Nephron progenitor cell (in vitro differentiated cells): ENCODE data around the gene UBE2M.

Experiments
- DNase-seq: peaks from one replicate; pipeline ENCODE4 v3.0.0; 2021
- H3K27ac Mint-ChIP-seq: 2 replicates; pipeline ENCODE4 v1.8.0; 2021; ENCODE audit warnings: mild to moderate bottlenecking, moderate library complexity, mixed read lengths
- H3K27me3 Mint-ChIP-seq: 2 replicates; pipeline ENCODE4 v1.8.0; 2021; ENCODE audit warnings: mild to moderate bottlenecking, low read depth, mixed read lengths; ENCODE audit not compliant: poor library complexity
- H3K36me3 Mint-ChIP-seq: 2 replicates; pipeline ENCODE4 v1.8.0; 2021; ENCODE audit warnings: low read depth, mixed read lengths
- H3K4me1 Mint-ChIP-seq: 2 replicates; pipeline ENCODE4 v1.8.0; 2021; ENCODE audit warnings: mixed read lengths
- H3K4me3 Mint-ChIP-seq: 2 replicates; pipeline ENCODE4 v1.8.0; 2021; ENCODE audit warnings: mild to moderate bottlenecking, moderate library complexity, mixed read lengths
- H3K9me3 Mint-ChIP-seq: 2 replicates; pipeline ENCODE4 v1.8.0; 2021; ENCODE audit warnings: mild to moderate bottlenecking, moderate library complexity, mixed read lengths
- CTCF ChIP-seq: fragments of 200-600 bp; sonication (generic); IDR thresholded peaks from 2 replicates; pipeline ENCODE4 v1.5.0; 2021; ENCODE audit warnings: antibody characterized with exemption

The UBE2M gene

DNA sequence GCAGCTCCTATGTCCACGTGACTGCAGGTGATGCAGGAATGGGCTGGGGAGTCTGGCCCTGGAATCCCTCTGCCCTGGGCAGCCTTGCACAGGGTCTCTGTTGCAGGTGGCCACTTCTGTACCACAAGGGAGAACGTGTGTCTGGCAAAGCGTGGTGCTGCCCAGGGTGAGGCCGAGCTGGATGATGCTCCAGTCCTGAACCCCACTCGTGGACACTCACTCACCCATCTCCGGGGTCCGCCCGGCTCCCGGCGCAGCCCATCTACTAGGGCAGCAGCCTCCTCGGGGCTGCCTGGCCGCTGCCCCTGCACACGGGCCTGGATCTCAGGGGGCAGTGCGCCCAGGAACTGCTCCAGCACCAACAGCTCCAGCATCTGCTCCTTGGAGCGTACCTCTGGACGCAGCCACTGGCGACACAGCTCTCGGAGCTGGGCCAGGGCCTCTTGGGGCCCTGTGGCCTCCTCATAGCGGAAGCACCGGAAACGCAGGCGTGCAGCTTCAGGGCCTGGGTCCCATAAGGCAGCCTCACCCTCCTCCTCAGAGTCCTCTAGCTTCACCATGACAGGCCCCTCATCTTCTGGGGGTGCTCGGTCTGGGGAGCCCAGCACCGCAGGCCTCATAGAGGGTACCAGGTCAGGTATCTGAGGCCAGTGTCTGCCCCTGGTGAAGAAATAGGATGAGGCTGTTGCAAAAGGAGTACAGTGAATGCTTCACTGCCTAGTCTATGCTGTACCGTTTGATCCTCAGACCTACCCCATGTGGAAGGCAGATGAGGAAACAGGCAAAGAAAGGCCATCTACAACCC is 12.6 kb upstream of the UBE2M start:
- Mint-ChIP-seq H3K4me1 (peaks cover 30% of the 10 kb centered on the region), H3K27me3 (peaks cover 5% of the 10 kb centered on the region), H3K4me3 (no peak overlapping the region), H3K27ac (no peak overlapping the region), H3K9me3 (no peaks in the 10 kb centered on the region), H3K36me3 (peaks cover 14% of the 10 kb centered on the region)
- no peak for DNase-seq
- TF ChIP-seq CTCF, result no peak

GRCh38 chr19:58569943-58570670 is 11.7 kb upstream of the UBE2M start:
- Mint-ChIP-seq H3K36me3 (peaks cover 14% of the 10 kb centered on the region), H3K4me3 (no peak overlapping the region), H3K27me3 (peaks cover 5% of the 10 kb centered on the region), H3K9me3 (no peaks in the 10 kb centered on the region), H3K27ac (no peak overlapping the region), H3K4me1 (peaks cover 26% of the 10 kb centered on the region)
- no peak for DNase-seq
- TF ChIP-seq CTCF, result no peak

DNA sequence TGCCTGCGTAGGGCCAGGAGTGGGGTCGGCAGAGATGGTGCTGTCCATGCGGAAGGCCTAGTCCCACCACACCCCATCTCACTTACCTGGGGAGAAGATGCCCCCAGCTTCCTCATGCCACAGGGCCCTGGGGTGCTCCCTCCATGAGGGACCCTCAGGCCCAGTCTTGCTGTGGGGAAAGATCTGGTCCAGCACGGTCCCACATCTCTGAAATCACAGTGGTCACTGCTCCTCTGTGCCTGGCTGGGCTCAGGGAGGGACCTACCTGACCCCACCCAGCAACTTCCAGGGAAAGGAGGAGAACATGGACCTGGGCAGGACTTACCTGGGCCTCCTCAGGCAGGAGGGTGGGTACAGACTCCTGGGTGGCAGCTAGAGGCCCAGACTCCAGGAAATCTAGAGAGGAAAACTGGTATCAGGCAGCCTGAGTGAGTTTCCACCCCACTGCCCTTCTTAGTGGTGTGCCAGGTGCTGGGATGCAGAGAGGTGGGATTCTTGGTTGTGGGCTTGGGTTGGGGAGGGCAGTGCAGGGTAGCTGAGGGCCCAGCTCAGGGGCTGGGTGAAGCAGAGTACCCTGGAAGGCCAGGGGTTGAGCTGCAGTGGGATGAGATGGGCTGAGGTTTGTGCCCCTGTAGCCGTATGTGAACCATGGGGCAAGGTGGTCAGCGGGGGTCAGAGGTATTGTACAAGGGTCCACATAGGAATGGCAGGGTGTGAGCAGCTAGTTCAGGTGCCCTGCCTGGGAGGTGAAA is 11.0 kb upstream of the UBE2M start:
- peaks cover 19% of the 10 kb centered on the region for H3K36me3 Mint-ChIP-seq
- H3K27ac Mint-ChIP-seq, result no peak overlapping the region
- no peak overlapping the region for H3K4me3 Mint-ChIP-seq
- no peaks in the 10 kb centered on the region for H3K9me3 Mint-ChIP-seq
- no peak for TF ChIP-seq CTCF
- DNase-seq, result no peak
- peaks cover 24% of the 10 kb centered on the region for H3K4me1 Mint-ChIP-seq
- H3K27me3 Mint-ChIP-seq, result peaks cover 5% of the 10 kb centered on the region

DNA sequence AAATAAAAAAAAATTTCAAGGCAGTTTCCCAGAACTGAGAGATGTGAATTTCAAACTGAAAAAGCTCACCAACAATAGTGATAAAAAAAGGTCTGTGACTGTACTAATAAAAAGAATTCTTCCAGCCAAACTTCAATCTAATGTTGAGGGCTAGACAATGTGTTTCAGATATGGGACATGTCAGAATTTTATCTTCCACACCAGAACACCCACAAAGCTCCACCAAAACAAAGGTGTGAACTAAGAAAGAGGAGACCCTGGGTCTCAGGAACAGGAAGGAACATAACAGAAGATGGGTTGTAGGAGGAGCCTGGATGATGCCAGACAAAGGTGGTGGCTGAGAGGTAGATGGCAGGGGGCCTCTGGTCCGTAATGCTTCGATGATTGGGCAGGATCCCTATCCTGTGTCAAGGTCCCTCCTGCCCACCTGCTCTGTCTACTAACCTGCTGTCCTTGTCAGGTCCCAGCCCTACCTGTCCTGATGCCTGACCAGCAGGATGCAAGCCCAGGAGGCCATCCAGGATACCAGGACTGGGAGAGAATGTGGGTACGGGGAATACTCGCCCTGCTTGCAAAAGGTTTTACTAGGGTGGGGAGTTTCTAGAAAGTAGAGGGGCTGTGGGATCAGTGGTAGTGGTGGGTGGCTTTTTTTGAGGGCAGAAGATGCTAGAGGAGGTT is 10.2 kb upstream of the UBE2M start:
- Mint-ChIP-seq H3K27ac (peak overlapping the region; percentile 17), H3K4me3 (no peak overlapping the region), H3K27me3 (peaks cover 7% of the 10 kb centered on the region), H3K36me3 (peaks cover 27% of the 10 kb centered on the region), H3K4me1 (peaks cover 25% of the 10 kb centered on the region), H3K9me3 (no peaks in the 10 kb centered on the region)
- no peak for TF ChIP-seq CTCF
- DNase-seq, result no peak

DNA sequence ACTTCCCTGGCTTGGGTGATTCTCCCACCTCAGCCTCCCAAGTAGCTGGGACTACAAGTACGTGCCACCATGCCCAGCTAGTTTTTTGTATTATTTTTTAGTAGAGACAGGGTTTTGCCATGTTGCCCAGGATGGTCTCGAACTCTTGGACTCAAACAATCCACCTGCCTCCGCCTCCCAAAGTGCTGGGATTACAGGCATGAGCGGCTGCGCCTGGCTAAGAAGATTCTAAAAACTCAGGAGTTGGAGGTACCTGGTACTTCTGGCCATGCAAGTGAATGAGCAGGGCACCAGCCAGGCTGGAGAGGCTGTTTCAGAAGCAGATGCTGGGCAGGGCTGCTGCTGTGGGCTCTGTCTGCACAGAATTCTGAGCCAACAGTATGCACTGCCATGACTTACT is 8.6 kb upstream of the UBE2M start:
- Mint-ChIP-seq H3K9me3 (no peaks in the 10 kb centered on the region), H3K27ac (no peak overlapping the region), H3K4me1 (peaks cover 18% of the 10 kb centered on the region), H3K27me3 (peaks cover 2% of the 10 kb centered on the region), H3K36me3 (peaks cover 27% of the 10 kb centered on the region), H3K4me3 (no peak overlapping the region)
- TF ChIP-seq CTCF, result no peak
- DNase-seq, result no peak
